Middle frontal gyrus (tissue), 1 donor: ENCODE data around the gene RBBP8NL.

ENCODE experiments used
- DNase-seq: peaks from one replicate; pipeline ENCODE4 v3.0.0-alpha.2; 2015; ENCODE audit warnings: low spot score; ENCODE audit errors: extremely low spot score

RBBP8NL gene

GRCh38 chr20:62422636-62423325 lies 4.6 kb downstream of the RBBP8NL start:
- no peak for DNase-seq

- no peak for DNase-seq
These were observed 5.7 kb downstream of the RBBP8NL start for GRCh38 chr20:62421716-62421990.

- DNase-seq = no peak
These were observed 6.3 kb downstream of the RBBP8NL start for GRCh38 chr20:62420846-62421715.

DNA sequence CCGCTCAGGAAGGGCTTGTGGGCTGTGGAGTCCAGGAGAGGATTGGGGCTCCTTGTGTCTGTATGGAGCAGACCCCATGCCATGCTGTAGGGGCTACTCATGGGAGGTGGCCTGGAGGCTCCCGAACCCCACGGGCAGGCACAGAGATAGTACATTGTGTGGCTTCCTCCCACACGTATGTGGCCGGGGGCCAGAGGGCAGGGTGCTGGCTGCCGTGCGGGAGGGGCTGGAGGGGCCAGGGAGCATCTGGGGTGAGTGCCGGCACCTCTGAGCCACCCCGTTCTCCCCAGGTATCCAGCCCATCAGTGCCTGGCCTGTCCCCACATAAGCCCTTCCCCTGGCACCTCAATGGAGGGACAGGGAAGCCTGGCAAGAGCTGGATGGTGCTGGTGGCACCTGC lies 7.6 kb downstream of the RBBP8NL start:
- DNase-seq = no peak

GRCh38 chr20:62418709-62419487 lies 8.4 kb downstream of the RBBP8NL start:
- no peak for DNase-seq

DNA sequence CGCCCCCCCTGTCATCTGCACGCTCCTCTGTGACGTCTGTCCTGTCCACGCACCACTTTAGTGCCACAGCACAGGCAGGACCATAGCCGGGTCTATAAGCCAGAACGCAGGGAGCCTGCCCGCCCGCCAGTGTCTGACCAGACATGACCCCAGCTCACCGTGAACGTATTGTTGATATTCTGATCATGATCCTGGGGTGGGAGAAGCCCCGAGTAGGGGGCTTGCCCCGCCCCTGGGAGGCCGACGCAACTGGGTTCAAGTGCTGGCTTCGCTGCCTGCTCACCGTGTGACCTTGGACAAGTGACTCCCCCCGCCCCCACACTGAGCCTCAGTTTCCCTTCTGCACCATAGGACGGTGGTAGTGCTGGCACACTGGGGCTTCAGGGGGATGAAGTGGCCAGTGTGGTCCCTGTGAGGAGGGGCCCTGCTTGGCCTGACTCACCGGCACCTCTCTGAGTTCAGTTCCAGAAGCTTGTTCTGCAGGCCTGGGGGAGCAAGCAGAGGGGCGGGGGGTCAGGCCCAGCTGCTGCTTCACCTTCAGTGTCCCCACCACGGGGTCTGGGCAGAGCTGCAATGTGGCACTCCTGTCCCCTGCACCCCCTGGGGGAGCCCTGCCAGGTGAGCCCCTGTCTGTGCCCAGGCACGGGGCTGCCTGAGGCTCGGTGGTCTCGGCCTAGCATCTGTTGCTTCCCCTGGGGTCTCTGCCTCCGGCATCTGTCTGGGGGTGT lies 9.2 kb downstream of the RBBP8NL start:
- no peak for DNase-seq

GRCh38 chr20:62416651-62417637 lies 10.4 kb downstream of the RBBP8NL start:
- DNase-seq = no peak

DNA sequence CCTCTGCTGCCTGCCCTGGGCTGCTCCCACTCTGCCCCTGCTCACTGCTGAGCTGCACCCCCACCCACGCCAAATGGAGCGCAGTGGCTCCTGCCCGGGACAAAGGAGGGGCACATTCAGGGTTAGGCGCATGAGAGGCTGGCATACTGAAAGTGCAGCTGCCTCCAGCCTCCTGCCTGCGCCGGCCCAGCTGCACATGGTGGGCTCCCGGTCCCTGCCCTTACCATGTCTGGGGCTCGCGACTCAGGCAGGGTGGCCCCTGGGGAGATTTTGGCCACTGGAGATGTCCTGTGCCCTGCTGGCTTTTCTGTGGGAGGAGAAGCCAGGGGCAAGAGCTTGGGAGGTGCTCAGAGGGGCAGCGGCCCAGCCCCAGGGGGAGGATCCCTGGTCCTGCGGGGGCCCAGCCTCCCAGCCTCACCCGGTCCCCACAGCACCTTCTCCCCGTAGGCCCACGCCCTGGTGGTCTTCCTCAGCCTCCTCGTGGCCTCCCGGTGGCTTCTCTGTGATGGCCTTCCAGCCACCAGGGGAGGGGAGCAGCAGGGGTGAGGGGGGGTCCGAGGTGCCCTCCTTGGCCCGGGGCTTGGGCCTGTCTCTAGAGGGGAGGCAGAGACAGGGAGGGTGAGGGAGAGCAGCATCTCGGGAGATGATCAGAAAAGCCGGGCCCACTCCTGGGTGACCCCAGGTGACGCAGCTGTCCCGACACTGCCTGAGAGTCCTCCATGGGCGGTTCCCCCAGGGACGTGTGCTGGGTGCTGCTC lies 11.8 kb downstream of the RBBP8NL start:
- DNase-seq = no peak

DNA sequence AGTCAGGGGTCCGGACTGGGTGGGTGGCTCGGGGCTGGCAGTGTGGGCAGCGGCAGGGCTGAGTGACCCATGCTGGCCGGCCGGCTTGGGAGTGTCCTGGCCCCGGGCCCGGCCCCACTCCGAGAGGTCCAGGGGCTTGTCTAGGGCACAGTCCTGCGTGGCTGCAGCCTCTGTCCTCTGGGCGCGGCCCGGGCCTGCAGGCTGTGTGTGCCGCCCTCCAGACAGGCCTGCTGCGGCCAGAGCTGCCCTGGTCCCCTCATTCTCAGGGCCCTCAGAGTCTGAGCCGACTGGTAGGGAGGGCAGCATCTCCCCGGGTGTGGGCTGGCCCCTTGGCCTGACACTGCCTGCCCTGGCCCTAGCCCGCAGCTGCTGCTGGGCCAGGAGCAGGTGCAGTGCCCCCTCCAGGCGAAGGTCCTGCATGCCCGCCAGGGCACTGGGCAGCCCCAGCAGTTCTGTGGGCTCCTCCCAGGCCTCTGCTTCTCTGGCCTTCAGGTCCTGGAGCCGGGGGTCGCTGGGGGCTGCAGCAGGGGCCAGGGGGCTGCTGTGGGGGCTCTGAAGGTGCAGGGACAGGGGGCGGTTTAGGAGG lies 13.3 kb downstream of the RBBP8NL start:
- no peak for DNase-seq

DNA sequence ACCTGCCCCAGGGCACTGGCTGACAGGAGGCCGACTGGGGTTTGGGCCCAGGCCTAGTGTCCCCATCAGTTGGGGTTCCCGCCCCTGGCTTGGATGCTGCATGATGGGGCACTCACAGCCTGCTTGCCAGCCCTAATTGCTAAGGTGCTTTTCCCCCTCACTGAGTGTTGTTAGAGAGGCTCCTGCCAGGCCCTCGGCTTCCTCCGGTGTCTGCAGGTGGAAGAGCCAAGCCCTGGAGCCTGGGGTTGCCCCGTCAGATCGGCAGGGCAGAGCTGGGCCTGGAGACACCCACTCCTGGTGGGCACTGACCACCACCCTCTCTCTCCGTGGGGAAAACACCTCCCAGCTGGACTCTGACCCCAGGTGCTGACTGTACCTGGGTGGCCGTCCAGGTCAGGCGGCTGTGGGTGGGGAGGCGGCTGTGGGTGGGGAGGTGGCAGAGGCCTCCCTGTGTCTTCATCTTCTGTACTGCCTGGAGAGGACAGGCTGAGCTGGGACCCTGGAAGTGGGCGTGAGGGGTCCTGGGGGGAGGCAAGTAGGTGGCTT lies 14.2 kb downstream of the RBBP8NL start:
- DNase-seq = no peak

GRCh38 chr20:62412194-62413024 lies 14.9 kb downstream of the RBBP8NL start:
- no peak for DNase-seq

DNA sequence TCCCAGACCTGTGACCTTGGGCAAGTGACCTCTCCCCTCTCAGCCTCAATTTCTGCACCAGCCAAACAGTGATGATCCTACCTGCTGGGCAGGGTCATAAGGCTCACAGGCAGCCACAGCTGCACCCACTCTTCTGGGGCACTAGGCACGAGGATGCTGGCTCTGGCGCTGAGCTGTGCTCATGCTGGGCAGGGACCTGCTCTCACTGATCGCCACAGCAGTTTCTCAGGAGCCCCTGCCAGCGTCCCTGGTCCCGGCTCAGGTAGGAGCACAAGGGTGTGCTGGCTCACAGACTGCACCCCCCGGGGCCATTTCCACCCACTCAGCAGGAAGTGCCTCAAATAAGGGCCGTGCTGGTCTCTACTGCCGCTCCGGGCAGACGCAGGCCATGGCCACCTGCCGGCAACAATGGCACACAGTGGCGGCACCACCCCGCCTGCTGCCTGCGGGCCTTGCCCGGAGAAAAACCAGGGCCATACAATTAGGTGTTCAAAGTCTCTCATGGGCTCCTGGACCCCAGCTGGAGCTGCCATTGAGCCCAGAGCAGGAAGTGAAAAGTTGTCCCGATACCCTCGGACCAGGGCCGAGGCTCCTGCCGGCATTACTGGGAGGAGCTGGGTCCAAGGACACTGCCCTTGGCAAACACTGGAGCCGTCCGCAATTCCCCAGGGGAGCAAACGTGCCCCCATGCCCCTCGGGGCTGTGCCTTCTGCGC lies 15.7 kb downstream of the RBBP8NL start:
- no peak for DNase-seq

DNA sequence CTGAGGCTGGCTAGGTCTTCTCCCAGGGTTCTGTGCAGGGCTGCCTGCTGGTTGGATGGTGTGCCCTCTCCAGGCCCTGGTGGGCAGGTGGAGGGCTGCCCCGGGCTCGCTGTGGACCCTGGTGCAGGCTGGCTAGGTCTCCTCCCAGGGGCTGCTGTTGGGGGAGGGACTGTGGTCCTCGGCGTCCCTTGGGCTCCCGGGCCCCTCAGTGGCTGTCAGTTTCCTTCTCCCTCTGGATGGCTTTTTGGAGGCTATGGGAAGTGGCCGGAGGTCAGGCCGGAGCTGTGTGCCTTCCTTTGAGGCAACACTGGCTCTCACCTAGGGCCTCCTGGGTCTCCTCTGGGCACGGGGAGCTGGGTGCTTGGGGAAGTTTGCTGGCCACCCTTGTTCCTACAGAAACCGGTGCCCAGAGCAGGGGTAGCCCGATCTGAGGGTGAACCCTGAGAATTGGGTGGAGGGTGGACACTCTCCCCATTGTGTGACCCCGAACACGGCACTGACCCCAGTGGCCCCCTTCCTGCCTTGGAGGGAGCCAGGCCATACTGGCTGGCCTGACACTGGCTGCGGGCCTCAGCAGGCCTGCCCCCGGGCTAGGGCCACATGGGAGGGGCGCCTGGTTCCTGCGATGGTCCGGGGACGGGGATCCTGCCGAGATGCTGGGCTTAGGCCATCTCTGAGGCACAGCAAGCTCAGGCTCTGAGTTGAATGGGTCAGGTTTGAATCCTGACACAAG lies 16.4 kb downstream of the RBBP8NL start:
- DNase-seq = no peak

DNA sequence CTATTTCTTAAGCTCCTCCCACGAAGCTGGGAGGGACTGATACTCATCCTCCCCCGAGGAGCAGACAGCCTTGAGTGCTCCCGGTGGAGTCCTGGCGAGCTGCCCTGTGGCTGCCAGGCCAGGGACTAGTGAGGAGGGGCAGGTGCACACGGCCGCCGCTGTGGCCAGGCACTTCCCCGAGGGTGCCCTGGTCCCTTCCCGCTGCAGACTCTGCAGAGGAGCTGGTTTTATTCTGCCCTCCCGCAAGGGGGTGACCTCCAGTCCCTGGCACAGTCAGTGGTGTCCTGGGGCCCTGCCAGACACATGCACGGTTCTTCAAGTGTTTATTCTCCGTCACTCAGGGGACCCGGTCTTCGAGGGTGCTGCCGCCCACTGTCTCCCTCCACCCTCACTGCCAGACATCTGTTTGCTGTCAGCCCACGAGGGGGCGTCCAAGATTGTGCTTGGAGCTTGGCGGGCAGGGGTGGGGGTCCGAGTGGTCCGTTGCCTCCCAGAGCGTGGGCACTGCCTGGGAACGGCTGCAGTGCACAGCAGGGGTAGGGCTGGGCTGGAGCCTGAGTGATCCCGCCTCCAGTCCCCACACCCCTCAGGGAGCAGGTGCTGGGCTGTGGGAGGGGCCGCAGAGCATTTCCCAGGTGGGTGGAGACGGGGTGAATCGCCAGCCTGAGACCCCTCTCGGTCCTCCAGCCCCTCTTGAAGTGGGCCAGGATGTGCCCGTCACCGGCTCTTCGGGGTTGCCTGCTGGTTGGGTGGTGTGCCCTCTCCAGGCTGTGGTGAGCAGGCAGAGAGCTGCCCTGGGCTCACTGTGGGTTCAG lies 17.2 kb downstream of the RBBP8NL start:
- no peak for DNase-seq

DNA sequence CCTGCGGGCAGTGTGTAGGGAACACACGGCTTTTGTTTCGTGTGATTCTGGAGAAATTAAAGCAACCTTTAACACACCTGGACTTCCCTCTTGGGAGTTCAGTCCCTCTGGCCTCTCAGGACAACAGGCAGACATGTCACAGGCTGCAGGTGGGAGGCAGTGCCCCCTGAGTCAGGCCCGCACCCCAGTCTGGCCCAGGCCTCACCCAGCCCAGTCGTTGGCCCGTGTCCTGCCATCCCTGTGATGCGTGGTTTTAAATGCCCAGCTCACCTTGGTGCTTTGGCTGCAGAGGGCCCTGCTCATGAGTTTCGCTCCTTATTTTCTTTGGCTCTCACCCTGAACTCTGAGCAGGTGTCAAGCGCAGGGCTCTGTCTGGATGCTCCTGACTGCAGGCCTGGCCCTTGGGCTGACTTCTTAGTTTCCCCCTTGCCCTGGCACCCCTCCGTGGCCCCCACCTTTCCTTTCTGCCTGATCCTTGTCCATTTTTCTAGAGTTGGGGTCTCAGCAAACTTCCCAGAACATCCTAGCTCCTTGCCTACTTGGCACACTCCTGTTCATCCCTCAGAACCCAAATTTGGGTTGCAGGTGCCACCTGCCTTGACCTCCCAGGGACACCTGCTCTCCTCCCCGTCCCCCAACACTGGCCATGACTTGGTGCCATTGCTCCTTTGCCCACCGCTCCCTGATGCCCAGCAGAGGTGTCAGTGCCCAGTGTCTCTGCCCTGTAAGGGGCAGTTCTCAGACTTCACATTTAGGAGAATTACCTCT lies 18.1 kb downstream of the RBBP8NL start:
- DNase-seq = no peak
